ENCODE data around the gene ZDHHC5.

ZDHHC5 gene

DNA sequence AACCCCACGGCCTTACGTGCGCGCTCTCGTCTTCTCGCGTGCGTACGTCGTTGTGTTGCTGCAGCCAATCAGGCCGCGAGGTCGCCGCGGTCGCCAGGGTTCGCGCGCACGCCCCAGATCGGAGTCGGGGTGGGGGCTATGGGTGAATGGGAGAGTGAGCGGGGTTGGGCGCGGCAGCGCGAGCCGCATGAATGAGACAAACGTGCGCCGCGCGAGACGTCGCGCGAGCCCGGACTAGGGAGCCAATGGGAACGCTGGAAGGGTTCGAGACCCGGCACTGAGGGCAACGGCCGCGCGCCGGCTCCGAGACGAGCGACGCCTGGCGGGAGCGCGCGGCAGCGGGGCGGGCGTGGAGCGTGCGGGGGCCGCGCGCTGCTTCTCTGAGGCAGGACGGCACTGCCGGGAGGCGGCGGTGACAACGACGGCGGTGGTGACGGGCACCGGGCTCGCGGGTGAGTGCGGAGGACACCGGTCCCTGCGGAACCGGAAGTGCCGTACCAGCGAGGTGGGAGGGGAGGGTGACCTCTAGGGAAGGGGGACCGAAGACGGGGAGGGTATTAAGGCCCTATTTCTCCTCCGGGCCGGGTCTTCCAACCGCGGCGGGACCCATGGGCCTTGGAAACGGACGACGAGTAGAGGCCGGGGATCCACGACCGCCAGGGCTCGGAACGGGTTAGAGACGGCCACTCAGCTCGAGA, at the start of gene ZDHHC5:
TSS of gene ZDHHC5 (plus strand) at position 379 of the 698 bp plus-strand sequence. CDS start 4,977 bp downstream, outside the sequence.
- DNase-seq (ENCODE audit: low read depth), result peak; percentile 97

- no peak for DNase-seq (ENCODE audit: low read depth)
Observed at GRCh38 chr11:57618438-57618837, 49.5 kb upstream of the ZDHHC5 start.

DNA sequence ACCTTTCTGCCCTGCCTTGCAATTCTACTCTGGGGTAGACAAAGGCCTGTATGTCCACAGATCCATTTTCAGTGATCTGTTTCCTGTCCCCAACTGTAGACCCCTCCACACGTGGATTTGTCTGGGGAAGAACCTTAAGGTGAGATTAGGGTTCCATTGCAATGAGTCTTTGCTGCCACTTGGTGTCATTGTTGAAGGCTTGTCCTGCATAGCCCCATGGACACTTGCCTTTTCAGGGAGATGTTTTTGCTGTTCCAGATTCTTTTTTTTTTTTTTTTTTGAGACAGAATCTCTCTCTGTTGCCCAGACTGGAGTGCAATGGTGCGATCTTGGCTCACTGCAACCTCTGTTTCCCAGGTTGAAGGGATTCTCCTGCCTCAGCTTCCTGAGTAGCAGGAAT, 48.6 kb upstream of the ZDHHC5 start:
- DNase-seq (ENCODE audit: low read depth), result no peak

GRCh38 chr11:57620467-57620866, 47.4 kb upstream of the ZDHHC5 start:
- no peak for DNase-seq (ENCODE audit: low read depth)

GRCh38 chr11:57622263-57622662, 45.7 kb upstream of the ZDHHC5 start:
- DNase-seq (ENCODE audit: low read depth), result no peak

DNA sequence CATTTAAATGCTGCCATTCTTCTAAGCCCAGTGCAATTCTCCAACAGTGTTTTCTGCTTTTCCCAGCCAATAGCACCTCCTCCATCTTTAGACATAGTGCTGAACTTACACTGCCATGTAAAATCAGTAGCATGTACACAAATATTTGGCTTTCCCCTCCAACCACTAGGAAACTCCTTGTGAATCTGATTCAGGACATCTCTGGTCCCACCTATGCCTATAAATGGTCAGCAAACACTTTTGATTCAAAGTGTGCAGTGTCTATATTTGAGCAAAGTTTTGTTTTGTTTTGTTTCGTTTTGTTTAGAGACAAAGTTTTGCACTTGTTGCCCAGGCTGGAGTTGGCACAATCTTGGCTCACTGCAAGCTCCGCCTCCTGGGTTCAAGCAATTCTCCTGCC, 43.0 kb upstream of the ZDHHC5 start:
- no peak for DNase-seq (ENCODE audit: low read depth)

DNA sequence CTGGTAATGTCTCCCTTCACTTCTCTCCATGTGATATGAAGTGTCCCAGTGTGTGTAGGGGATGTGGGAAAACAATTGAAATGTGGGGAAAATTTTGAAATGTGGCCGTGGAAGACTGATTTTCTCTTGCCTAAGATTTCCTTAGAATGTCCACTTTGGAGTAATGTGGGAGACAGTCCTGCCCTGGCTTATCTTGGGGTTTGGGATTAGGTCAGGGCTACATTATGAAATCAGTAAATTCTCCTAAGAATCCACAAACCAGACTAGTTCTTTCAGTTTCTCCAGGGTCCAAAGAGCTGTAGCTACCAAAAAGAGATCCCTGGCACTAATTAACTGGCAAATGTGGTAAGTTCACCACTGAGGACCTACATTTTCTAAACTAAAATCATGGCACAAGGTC, 41.0 kb upstream of the ZDHHC5 start:
- DNase-seq (ENCODE audit: low read depth), result no peak

- no peak for DNase-seq (ENCODE audit: low read depth)
Observed at GRCh38 chr11:57630171-57630570, 37.7 kb upstream of the ZDHHC5 start.

DNA sequence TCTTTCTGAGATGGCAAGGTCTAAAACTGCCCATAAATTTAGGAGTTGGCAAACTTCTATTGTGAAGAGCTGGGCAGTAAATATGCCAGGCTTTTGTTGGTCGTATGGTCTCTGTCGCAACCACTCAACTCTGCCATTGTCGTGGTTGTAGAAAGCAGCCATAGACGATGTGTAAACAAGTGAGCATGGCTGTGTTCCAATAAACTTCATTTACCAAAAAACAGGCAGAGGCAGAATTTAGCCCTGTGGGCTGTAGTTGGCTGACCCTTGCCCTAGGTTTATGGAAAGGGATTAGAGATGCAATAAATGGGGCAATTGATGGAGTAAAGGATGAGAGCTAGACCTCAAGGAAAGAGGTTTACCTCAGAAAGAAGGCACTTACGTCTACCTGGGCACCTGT, 35.8 kb upstream of the ZDHHC5 start:
- DNase-seq (ENCODE audit: low read depth), result no peak

DNA sequence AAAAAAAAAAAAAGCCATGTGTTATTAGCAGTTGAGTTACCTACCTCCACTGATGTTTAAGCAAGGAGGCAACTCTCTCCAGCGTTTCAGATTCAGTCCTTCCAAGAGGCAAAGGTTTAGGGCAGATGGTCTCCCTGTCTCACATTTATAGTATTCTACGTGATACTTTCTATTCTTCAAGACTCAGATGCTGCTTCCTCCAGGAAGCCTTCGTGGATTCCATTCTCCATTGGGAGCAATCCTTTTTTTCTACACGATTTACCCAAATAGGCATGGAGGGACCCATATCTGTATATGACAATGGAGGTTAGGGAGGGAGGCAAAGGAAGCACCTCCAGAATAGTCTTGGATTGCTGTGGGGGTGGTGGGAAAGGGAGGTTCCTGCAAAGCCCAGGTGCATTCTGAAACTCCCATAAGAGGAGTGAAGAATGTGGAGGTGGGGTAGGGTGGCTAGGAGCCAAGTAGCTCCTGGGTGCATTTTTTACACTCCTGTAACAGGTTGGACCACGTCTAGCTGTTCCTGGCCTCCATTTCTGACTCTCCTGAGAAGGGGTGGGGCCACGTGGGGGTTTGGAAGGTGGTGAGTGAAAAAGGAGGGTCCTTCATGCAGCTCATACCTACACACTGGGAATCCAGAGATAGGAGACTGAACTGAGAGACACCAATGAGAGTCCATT, 34.4 kb upstream of the ZDHHC5 start:
- no peak for DNase-seq (ENCODE audit: low read depth)

- DNase-seq (ENCODE audit: low read depth), result no peak
Observed at GRCh38 chr11:57634311-57634710, 33.6 kb upstream of the ZDHHC5 start.

DNA sequence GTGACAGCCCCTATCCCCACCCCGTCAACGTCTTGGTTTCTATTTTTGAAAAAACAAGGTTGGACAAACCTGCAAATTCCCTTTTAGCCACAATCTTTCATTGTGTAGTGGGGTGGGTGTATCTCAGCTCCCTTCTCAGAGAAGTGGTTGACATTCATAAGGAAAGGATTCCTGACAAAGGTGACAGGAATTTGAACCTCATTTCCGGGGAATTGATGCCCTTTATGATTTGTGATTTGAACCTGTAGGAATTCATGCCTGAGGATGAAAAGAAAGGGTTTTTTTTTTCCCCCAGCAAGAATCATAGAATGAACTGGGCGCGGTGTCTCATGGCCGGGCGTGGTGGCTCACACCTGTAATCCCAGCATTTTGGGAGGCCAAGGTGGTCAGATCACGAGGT, 32.7 kb upstream of the ZDHHC5 start:
- no peak for DNase-seq (ENCODE audit: low read depth)

DNA sequence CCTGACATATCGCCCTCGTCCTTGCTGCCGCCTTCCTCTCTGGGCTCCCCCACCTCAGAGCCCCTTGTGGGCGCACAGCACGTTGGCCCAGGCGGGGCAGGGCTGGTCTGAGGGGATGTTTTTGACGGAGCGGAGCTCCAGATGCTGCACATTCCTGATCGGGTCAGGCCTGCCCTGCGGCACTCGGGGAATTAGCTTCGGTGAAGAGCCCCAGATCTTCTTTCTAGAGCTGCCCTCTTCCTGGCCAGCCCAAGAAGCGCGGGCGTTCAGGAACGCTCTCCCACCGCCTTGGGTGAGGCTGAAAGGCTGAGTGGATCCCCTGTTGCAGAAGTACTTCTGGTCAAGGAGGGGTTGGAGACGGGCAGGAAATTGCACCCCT, 30.3 kb upstream of the ZDHHC5 start:
- DNase-seq (ENCODE audit: low read depth), result no peak

- DNase-seq (ENCODE audit: low read depth), result no peak
Observed at GRCh38 chr11:57638005-57638781, 29.7 kb upstream of the ZDHHC5 start.

- DNase-seq (ENCODE audit: low read depth), result no peak
Observed at GRCh38 chr11:57638811-57639320, 29.0 kb upstream of the ZDHHC5 start.

- no peak for DNase-seq (ENCODE audit: low read depth)
Observed at GRCh38 chr11:57639321-57640067, 28.4 kb upstream of the ZDHHC5 start.

- no peak for DNase-seq (ENCODE audit: low read depth)
Observed at GRCh38 chr11:57640068-57640800, 27.7 kb upstream of the ZDHHC5 start.

- no peak for DNase-seq (ENCODE audit: low read depth)
Observed at GRCh38 chr11:57641011-57641807, 26.7 kb upstream of the ZDHHC5 start.

GRCh38 chr11:57643802-57644201, 24.1 kb upstream of the ZDHHC5 start:
- no peak for DNase-seq (ENCODE audit: low read depth)

All from stimulated activated CD8-positive, alpha-beta memory T cell treated with anti-CD3 and anti-CD28 coated beads, Interleukin-15, amount 100 ng/mL, for 24 hours (primary cell).